ENCODE results near the gene LRFN3. TPM values are rescaled to one million over a fixed set of nuclear protein-coding genes. Genes with fewer than 3 reads are reported as not detected.
A peak's percentile ranks its signal among the peaks of the same experiment; 100 is the strongest.

LRFN3 gene
- total RNA-seq, 4 donors from 2014 or later: 8.3 to 34.4 (median 22.1) TPM

- Histone ChIP-seq H3K27ac (no peak overlapping the region), H3K9me3 (no peaks in the 10 kb centered on the region), H3K4me1 (peaks cover 0 to 7% (median 0%) of the 10 kb centered on the region in 4 donors), H3K4me3 (peak overlapping the region in 3 of 4 donors; percentile 29 to 51 (median 46)), H3K36me3 (no peaks in the 10 kb centered on the region), H3K27me3 (peaks cover 0 to 8% of the 10 kb centered on the region in 2 donors)
- no peak for DNase-seq
- TF ChIP-seq, protein P1, sequence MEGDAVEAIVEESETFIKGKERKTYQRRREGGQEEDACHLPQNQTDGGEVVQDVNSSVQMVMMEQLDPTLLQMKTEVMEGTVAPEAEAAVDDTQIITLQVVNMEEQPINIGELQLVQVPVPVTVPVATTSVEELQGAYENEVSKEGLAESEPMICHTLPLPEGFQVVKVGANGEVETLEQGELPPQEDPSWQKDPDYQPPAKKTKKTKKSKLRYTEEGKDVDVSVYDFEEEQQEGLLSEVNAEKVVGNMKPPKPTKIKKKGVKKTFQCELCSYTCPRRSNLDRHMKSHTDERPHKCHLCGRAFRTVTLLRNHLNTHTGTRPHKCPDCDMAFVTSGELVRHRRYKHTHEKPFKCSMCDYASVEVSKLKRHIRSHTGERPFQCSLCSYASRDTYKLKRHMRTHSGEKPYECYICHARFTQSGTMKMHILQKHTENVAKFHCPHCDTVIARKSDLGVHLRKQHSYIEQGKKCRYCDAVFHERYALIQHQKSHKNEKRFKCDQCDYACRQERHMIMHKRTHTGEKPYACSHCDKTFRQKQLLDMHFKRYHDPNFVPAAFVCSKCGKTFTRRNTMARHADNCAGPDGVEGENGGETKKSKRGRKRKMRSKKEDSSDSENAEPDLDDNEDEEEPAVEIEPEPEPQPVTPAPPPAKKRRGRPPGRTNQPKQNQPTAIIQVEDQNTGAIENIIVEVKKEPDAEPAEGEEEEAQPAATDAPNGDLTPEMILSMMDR (IDR thresholded peaks at IDR 0.05): no peak
- TF ChIP-seq POLR2A (IDR thresholded peaks at IDR 0.05): no peak
Observed at GRCh38 chr19:35987571-35987896, 51.4 kb downstream of the LRFN3 start.

GRCh38 chr19:35988824-35989223 is 52.6 kb downstream of the LRFN3 start:
- H3K27me3 ChIP-seq: peaks cover 0 to 8% of the 10 kb centered on the region in 2 donors

GRCh38 chr19:35990156-35990555 is 54.0 kb downstream of the LRFN3 start:
- TF ChIP-seq, protein P1 (IDR thresholded peaks at IDR 0.05): no peak
- no peak for TF ChIP-seq POLR2A (IDR thresholded peaks at IDR 0.05)
- DNase-seq: no peak
- Histone ChIP-seq H3K4me3 (no peak overlapping the region), H3K27me3 (peaks cover 0 to 8% of the 10 kb centered on the region in 2 donors), H3K9me3 (no peaks in the 10 kb centered on the region), H3K36me3 (no peaks in the 10 kb centered on the region), H3K4me1 (peaks cover 0 to 12% (median 2%) of the 10 kb centered on the region in 4 donors), H3K27ac (no peak overlapping the region)

More at GRCh38 chr19:35988824-35989223, 52.6 kb downstream of the LRFN3 start:
- no peaks in the 10 kb centered on the region for H3K36me3 ChIP-seq
- DNase-seq: no peak
- H3K4me1 ChIP-seq: peaks cover 0 to 7% (median 0%) of the 10 kb centered on the region in 4 donors
- TF ChIP-seq, protein P1 (IDR thresholded peaks at IDR 0.05): no peak
- no peak for TF ChIP-seq POLR2A (IDR thresholded peaks at IDR 0.05)
- no peaks in the 10 kb centered on the region for H3K9me3 ChIP-seq
- no peak overlapping the region for H3K27ac ChIP-seq
- H3K4me3 ChIP-seq: no peak overlapping the region

- H3K27ac ChIP-seq: no peak overlapping the region
- H3K27me3 ChIP-seq: peaks cover 0 to 8% of the 10 kb centered on the region in 2 donors
- H3K36me3 ChIP-seq: no peaks in the 10 kb centered on the region
- peaks cover 0 to 16% (median 6%) of the 10 kb centered on the region in 4 donors for H3K4me1 ChIP-seq
- TF ChIP-seq, protein P1 (IDR thresholded peaks at IDR 0.05): no peak
- TF ChIP-seq POLR2A (IDR thresholded peaks at IDR 0.05): no peak
- no peak for DNase-seq
- no peak overlapping the region for H3K4me3 ChIP-seq
- H3K9me3 ChIP-seq: no peaks in the 10 kb centered on the region
Observed at GRCh38 chr19:35990771-35991730, 54.9 kb downstream of the LRFN3 start.

DNA sequence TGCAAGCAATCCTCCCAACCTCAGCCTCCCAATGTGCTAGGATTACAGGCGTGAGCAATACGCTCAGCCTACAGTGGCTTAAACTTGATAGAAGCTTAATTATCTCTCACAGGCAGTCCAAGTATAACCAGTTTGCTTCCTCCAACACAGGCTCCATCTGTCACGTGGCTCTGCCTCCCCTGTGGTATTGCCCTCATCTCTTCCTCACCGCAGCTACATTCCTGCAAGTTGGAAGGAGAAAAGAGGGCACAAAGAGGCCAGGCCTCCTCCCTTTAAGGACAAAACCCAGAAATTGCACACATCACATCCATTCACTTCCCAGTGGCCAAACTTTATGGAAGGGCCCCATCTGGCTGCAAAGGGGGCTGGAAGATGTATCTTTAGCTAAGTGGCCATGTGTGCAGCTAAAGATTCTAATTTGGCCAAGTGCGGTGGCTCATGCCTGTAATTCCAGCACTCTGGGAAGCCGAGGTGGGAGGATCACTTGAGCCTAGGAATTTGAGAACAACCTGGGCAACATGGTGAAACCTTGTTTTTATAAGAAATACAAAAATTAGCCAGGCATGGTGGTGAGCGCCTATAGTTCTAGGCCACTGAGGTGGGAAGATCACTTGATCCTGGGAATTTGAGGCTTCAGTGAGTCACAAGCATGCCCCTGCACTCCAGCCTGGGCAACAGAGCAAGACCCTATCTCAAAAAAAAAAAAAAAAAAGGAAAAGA is 55.7 kb downstream of the LRFN3 start:
- no peak overlapping the region for H3K4me3 ChIP-seq
- peaks cover 0 to 22% (median 10%) of the 10 kb centered on the region in 4 donors for H3K4me1 ChIP-seq
- no peaks in the 10 kb centered on the region for H3K36me3 ChIP-seq
- no peak for DNase-seq
- H3K27me3 ChIP-seq: peaks cover 0 to 8% of the 10 kb centered on the region in 2 donors
- TF ChIP-seq, protein P1 (IDR thresholded peaks at IDR 0.05): no peak
- no peak for TF ChIP-seq POLR2A (IDR thresholded peaks at IDR 0.05)
- no peaks in the 10 kb centered on the region for H3K9me3 ChIP-seq
- H3K27ac ChIP-seq: no peak overlapping the region

Measured in Peyer's patch (tissue), 4 donors.